Measurements from ENCODE around the gene TMEM212.

Gene TMEM212

DNA sequence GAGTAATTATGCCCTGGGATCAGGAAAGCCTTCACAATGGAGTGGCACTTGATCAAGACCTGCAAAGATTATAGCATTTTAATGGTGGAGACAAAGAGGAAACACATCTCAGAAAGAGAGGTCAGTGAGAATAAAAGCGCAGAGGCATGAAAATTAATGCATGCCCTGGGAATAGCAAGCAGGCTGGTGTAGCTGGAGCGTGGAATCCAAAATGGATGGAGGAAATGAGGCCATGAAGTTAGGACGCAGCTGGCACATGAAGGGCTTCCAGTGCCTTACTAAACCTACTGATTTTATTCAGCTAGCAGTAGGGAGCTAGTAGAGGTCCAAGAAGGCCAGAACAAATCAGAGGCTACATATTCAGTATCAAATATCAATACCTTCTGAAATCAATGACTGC, 38.1 kb downstream of the TMEM212 start:
- H3K27ac ChIP-seq (ENCODE audit: low read depth in 2 of 2, low read length in 2 of 2), result no peak overlapping the region
- H3K4me1 ChIP-seq (ENCODE audit: control insufficient read depth in 2 of 2, insufficient read depth in 2 of 2, low read length in 2 of 2), result no peaks in the 10 kb centered on the region
- H3K27me3 ChIP-seq (ENCODE audit: control insufficient read depth in 2 of 2, insufficient read depth in 2 of 2, low read length in 2 of 2), result no peaks in the 10 kb centered on the region
- H3K36me3 ChIP-seq (ENCODE audit: control insufficient read depth in 2 of 2, insufficient read depth in 2 of 2, low read length in 2 of 2), result no peaks in the 10 kb centered on the region
- H3K4me3 ChIP-seq (ENCODE audit: low read length in 2 of 2), result no peak overlapping the region
- no peak overlapping the region for H3K9ac ChIP-seq (ENCODE audit: low read depth in 1 of 2, low read length in 2 of 2)
- no peaks in the 10 kb centered on the region for H3K9me3 ChIP-seq (ENCODE audit: control insufficient read depth in 2 of 2, low read length in 2 of 2)

GRCh38 chr3:171883257-171883892, 40.2 kb downstream of the TMEM212 start:
- Histone ChIP-seq H3K4me3 (ENCODE audit: low read length in 2 of 2) (no peak overlapping the region), H3K4me1 (ENCODE audit: control insufficient read depth in 2 of 2, insufficient read depth in 2 of 2, low read length in 2 of 2) (no peaks in the 10 kb centered on the region)

GRCh38 chr3:171883893-171884279, 40.7 kb downstream of the TMEM212 start:
- Histone ChIP-seq H3K36me3 (ENCODE audit: control insufficient read depth in 2 of 2, insufficient read depth in 2 of 2, low read length in 2 of 2) (no peaks in the 10 kb centered on the region), H3K4me3 (ENCODE audit: low read length in 2 of 2) (no peak overlapping the region), H3K9me3 (ENCODE audit: control insufficient read depth in 2 of 2, low read length in 2 of 2) (no peaks in the 10 kb centered on the region), H3K27me3 (ENCODE audit: control insufficient read depth in 2 of 2, insufficient read depth in 2 of 2, low read length in 2 of 2) (no peaks in the 10 kb centered on the region), H3K4me1 (ENCODE audit: control insufficient read depth in 2 of 2, insufficient read depth in 2 of 2, low read length in 2 of 2) (no peaks in the 10 kb centered on the region), H3K27ac (ENCODE audit: low read depth in 2 of 2, low read length in 2 of 2) (no peak overlapping the region), H3K9ac (ENCODE audit: low read depth in 1 of 2, low read length in 2 of 2) (no peak overlapping the region)

More at GRCh38 chr3:171883257-171883892, 40.2 kb downstream of the TMEM212 start:
- Histone ChIP-seq H3K27me3 (ENCODE audit: control insufficient read depth in 2 of 2, insufficient read depth in 2 of 2, low read length in 2 of 2) (no peaks in the 10 kb centered on the region), H3K9me3 (ENCODE audit: control insufficient read depth in 2 of 2, low read length in 2 of 2) (no peaks in the 10 kb centered on the region), H3K27ac (ENCODE audit: low read depth in 2 of 2, low read length in 2 of 2) (no peak overlapping the region), H3K9ac (ENCODE audit: low read depth in 1 of 2, low read length in 2 of 2) (no peak overlapping the region), H3K36me3 (ENCODE audit: control insufficient read depth in 2 of 2, insufficient read depth in 2 of 2, low read length in 2 of 2) (no peaks in the 10 kb centered on the region)

DNA sequence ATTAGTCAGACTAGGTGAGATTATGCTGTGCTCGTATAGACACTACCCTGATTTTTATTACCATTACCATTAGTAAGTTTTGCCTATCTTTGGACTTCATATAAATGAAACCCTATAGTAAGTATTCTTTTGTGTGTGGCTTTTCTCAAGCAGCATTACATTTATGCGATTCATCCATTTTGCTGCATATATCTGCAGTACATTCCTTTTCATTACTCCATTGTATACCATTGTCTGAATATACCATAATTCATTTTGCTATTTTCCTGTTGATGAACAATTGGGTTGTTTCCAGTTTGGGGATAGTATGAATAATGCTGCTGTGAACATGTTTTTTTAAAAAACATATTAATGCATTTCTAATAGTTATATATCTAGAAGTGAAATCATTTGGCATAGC, 45.3 kb downstream of the TMEM212 start:
- no peak overlapping the region for H3K4me3 ChIP-seq (ENCODE audit: low read length in 2 of 2)
- no peak overlapping the region for H3K9ac ChIP-seq (ENCODE audit: low read depth in 1 of 2, low read length in 2 of 2)
- no peaks in the 10 kb centered on the region for H3K4me1 ChIP-seq (ENCODE audit: control insufficient read depth in 2 of 2, insufficient read depth in 2 of 2, low read length in 2 of 2)
- no peaks in the 10 kb centered on the region for H3K36me3 ChIP-seq (ENCODE audit: control insufficient read depth in 2 of 2, insufficient read depth in 2 of 2, low read length in 2 of 2)
- no peaks in the 10 kb centered on the region for H3K27me3 ChIP-seq (ENCODE audit: control insufficient read depth in 2 of 2, insufficient read depth in 2 of 2, low read length in 2 of 2)
- H3K27ac ChIP-seq (ENCODE audit: low read depth in 2 of 2, low read length in 2 of 2), result no peak overlapping the region
- H3K9me3 ChIP-seq (ENCODE audit: control insufficient read depth in 2 of 2, low read length in 2 of 2), result no peaks in the 10 kb centered on the region

- Histone ChIP-seq H3K9me3 (ENCODE audit: control insufficient read depth in 2 of 2, low read length in 2 of 2) (no peaks in the 10 kb centered on the region), H3K4me1 (ENCODE audit: control insufficient read depth in 2 of 2, insufficient read depth in 2 of 2, low read length in 2 of 2) (no peaks in the 10 kb centered on the region), H3K9ac (ENCODE audit: low read depth in 1 of 2, low read length in 2 of 2) (no peak overlapping the region), H3K27me3 (ENCODE audit: control insufficient read depth in 2 of 2, insufficient read depth in 2 of 2, low read length in 2 of 2) (no peaks in the 10 kb centered on the region), H3K4me3 (ENCODE audit: low read length in 2 of 2) (no peak overlapping the region), H3K36me3 (ENCODE audit: control insufficient read depth in 2 of 2, insufficient read depth in 2 of 2, low read length in 2 of 2) (no peaks in the 10 kb centered on the region), H3K27ac (ENCODE audit: low read depth in 2 of 2, low read length in 2 of 2) (no peak overlapping the region)
These were observed 47.2 kb downstream of the TMEM212 start for GRCh38 chr3:171890398-171890797.

GRCh38 chr3:171892457-171892856, 49.3 kb downstream of the TMEM212 start:
- Histone ChIP-seq H3K27ac (ENCODE audit: low read depth in 2 of 2, low read length in 2 of 2) (no peak overlapping the region), H3K4me1 (ENCODE audit: control insufficient read depth in 2 of 2, insufficient read depth in 2 of 2, low read length in 2 of 2) (no peaks in the 10 kb centered on the region), H3K9me3 (ENCODE audit: control insufficient read depth in 2 of 2, low read length in 2 of 2) (no peaks in the 10 kb centered on the region), H3K36me3 (ENCODE audit: control insufficient read depth in 2 of 2, insufficient read depth in 2 of 2, low read length in 2 of 2) (no peaks in the 10 kb centered on the region), H3K27me3 (ENCODE audit: control insufficient read depth in 2 of 2, insufficient read depth in 2 of 2, low read length in 2 of 2) (no peaks in the 10 kb centered on the region), H3K4me3 (ENCODE audit: low read length in 2 of 2) (no peak overlapping the region), H3K9ac (ENCODE audit: low read depth in 1 of 2, low read length in 2 of 2) (no peak overlapping the region)

DNA sequence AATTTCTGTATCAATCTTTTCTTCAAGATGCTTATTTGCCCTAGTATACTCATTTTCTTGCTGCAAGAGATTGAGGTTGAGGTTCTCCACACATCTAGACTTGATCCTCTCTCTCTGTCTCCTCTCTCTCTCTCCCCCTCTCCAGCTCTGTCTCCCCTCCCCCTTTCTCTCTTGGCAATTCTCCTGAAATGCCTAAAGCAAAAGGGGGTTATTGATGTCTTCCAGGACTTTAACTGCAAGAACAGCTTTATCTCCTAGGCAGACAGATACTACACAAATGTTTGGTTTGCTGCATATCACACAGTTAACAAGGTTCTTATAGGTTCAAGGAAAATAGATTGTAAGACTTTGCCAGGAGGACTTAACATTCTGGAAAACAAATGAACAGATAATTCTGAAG, 52.1 kb downstream of the TMEM212 start:
- H3K9ac ChIP-seq (ENCODE audit: low read depth in 1 of 2, low read length in 2 of 2), result no peak overlapping the region
- no peak overlapping the region for H3K4me3 ChIP-seq (ENCODE audit: low read length in 2 of 2)
- H3K4me1 ChIP-seq (ENCODE audit: control insufficient read depth in 2 of 2, insufficient read depth in 2 of 2, low read length in 2 of 2), result no peaks in the 10 kb centered on the region
- H3K27ac ChIP-seq (ENCODE audit: low read depth in 2 of 2, low read length in 2 of 2), result no peak overlapping the region
- no peaks in the 10 kb centered on the region for H3K36me3 ChIP-seq (ENCODE audit: control insufficient read depth in 2 of 2, insufficient read depth in 2 of 2, low read length in 2 of 2)
- H3K9me3 ChIP-seq (ENCODE audit: control insufficient read depth in 2 of 2, low read length in 2 of 2), result no peaks in the 10 kb centered on the region
- H3K27me3 ChIP-seq (ENCODE audit: control insufficient read depth in 2 of 2, insufficient read depth in 2 of 2, low read length in 2 of 2), result no peaks in the 10 kb centered on the region

DNA sequence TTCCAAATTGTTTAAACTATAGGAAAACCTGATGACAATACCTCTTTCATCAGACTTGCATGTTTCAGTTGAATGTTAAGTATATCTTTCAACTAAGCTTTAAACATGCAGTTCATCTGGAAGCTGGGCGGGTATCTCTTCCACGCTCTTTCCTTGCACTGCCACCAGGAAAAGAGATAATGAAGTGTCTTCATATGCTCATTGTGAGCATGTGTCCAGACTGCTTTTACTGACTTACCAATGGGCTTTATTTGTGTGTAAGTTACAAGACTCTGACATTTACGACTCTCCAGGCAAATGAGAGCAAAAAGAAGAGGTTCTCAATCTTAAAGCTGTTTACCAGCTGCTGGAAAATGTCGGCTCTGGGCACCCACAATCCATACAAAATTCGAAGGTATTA, 52.8 kb downstream of the TMEM212 start:
- H3K4me3 ChIP-seq (ENCODE audit: low read length in 2 of 2), result no peak overlapping the region
- H3K4me1 ChIP-seq (ENCODE audit: control insufficient read depth in 2 of 2, insufficient read depth in 2 of 2, low read length in 2 of 2), result no peaks in the 10 kb centered on the region
- H3K27me3 ChIP-seq (ENCODE audit: control insufficient read depth in 2 of 2, insufficient read depth in 2 of 2, low read length in 2 of 2), result no peaks in the 10 kb centered on the region
- no peaks in the 10 kb centered on the region for H3K36me3 ChIP-seq (ENCODE audit: control insufficient read depth in 2 of 2, insufficient read depth in 2 of 2, low read length in 2 of 2)
- no peaks in the 10 kb centered on the region for H3K9me3 ChIP-seq (ENCODE audit: control insufficient read depth in 2 of 2, low read length in 2 of 2)
- H3K9ac ChIP-seq (ENCODE audit: low read depth in 1 of 2, low read length in 2 of 2), result no peak overlapping the region
- no peak overlapping the region for H3K27ac ChIP-seq (ENCODE audit: low read depth in 2 of 2, low read length in 2 of 2)

GRCh38 chr3:171896316-171896715, 53.2 kb downstream of the TMEM212 start:
- H3K9ac ChIP-seq (ENCODE audit: low read depth in 1 of 2, low read length in 2 of 2), result no peak overlapping the region
- no peak overlapping the region for H3K4me3 ChIP-seq (ENCODE audit: low read length in 2 of 2)
- H3K9me3 ChIP-seq (ENCODE audit: control insufficient read depth in 2 of 2, low read length in 2 of 2), result no peaks in the 10 kb centered on the region
- H3K27ac ChIP-seq (ENCODE audit: low read depth in 2 of 2, low read length in 2 of 2), result no peak overlapping the region
- no peaks in the 10 kb centered on the region for H3K27me3 ChIP-seq (ENCODE audit: control insufficient read depth in 2 of 2, insufficient read depth in 2 of 2, low read length in 2 of 2)
- no peaks in the 10 kb centered on the region for H3K4me1 ChIP-seq (ENCODE audit: control insufficient read depth in 2 of 2, insufficient read depth in 2 of 2, low read length in 2 of 2)
- H3K36me3 ChIP-seq (ENCODE audit: control insufficient read depth in 2 of 2, insufficient read depth in 2 of 2, low read length in 2 of 2), result no peaks in the 10 kb centered on the region

- Histone ChIP-seq H3K27me3 (ENCODE audit: control insufficient read depth in 2 of 2, insufficient read depth in 2 of 2, low read length in 2 of 2) (no peaks in the 10 kb centered on the region), H3K4me3 (ENCODE audit: low read length in 2 of 2) (no peak overlapping the region), H3K27ac (ENCODE audit: low read depth in 2 of 2, low read length in 2 of 2) (no peak overlapping the region), H3K4me1 (ENCODE audit: control insufficient read depth in 2 of 2, insufficient read depth in 2 of 2, low read length in 2 of 2) (no peaks in the 10 kb centered on the region), H3K9me3 (ENCODE audit: control insufficient read depth in 2 of 2, low read length in 2 of 2) (no peaks in the 10 kb centered on the region), H3K36me3 (ENCODE audit: control insufficient read depth in 2 of 2, insufficient read depth in 2 of 2, low read length in 2 of 2) (no peaks in the 10 kb centered on the region), H3K9ac (ENCODE audit: low read depth in 1 of 2, low read length in 2 of 2) (no peak overlapping the region)
These were observed 55.0 kb downstream of the TMEM212 start for GRCh38 chr3:171898192-171898591.

DNA sequence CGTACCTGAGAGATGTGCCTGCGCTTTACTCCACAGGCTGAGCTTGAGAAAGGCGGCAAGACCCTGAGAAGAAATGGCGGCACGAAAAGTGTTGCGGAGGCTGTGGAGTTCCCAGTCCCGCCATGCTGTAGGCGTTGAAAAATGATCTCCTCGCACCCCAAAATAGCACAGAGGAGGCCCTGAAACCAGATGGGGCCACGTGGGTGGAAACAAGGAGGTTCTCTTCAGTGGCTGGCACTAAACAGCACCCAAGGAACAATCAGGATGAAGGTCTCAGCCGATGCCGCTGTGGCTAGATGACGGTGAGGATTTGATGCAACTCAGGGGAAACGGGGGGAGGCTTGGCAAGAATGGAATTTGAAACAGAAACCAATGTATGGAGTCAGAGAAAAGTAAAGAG, 57.3 kb downstream of the TMEM212 start:
- no peak overlapping the region for H3K4me3 ChIP-seq (ENCODE audit: low read length in 2 of 2)
- no peak overlapping the region for H3K27ac ChIP-seq (ENCODE audit: low read depth in 2 of 2, low read length in 2 of 2)
- H3K9ac ChIP-seq (ENCODE audit: low read depth in 1 of 2, low read length in 2 of 2), result no peak overlapping the region
- H3K36me3 ChIP-seq (ENCODE audit: control insufficient read depth in 2 of 2, insufficient read depth in 2 of 2, low read length in 2 of 2), result no peaks in the 10 kb centered on the region
- H3K4me1 ChIP-seq (ENCODE audit: control insufficient read depth in 2 of 2, insufficient read depth in 2 of 2, low read length in 2 of 2), result no peaks in the 10 kb centered on the region
- no peaks in the 10 kb centered on the region for H3K9me3 ChIP-seq (ENCODE audit: control insufficient read depth in 2 of 2, low read length in 2 of 2)
- no peaks in the 10 kb centered on the region for H3K27me3 ChIP-seq (ENCODE audit: control insufficient read depth in 2 of 2, insufficient read depth in 2 of 2, low read length in 2 of 2)

Data from mucosa of rectum (tissue), 2 donors.